BJ (cell line): Measurements from ENCODE around the gene KIRREL3. TPM values are rescaled to one million over a fixed set of nuclear protein-coding genes. Genes with fewer than 3 reads are reported as not detected.
A peak's percentile ranks its signal among the peaks of the same experiment; 100 is the strongest.

Source experiments
- polyA plus RNA-seq: library from polyadenylated mRNA; depleted of rRNA; stranded (reverse); fragments of >200 nt; gene quantifications from 2 replicates; pipeline ENCODE4 v1.2.3, GENCODE V29; 2011
- small RNA-seq: library from RNA; depleted of rRNA; stranded (forward); fragments of <200 nt; gene quantifications from one replicate; pipeline ENCODE3, GENCODE V24; 2012; ENCODE audit warnings: low replicate concordance, low read depth; ENCODE audit not compliant: insufficient read length

The KIRREL3 gene
- polyA plus RNA-seq, 1 experiment = 19.6 TPM

Small RNAs within 50 kb of the gene (small RNA-seq; reads per million reads assigned to genes)
- gene AP001318.3 = not detected
- gene MIR3167 = 5.1 reads per million, percentile 62 among the genes with 10 or more reads in this experiment
